Right cardiac atrium (tissue), 5 donors: Measurements from ENCODE around the gene KAZN. TPM values are rescaled to one million over a fixed set of nuclear protein-coding genes. Genes with fewer than 3 reads are reported as not detected.

Experiments
- ATAC-seq, 2 donors: fragments of 200-7000 bp; cut with Tn5 transposase; one replicate each; pipeline versions ENCODE4 v1.8.0 to v1.9.1; 2020; ENCODE audit warnings: moderate library complexity in 2 of 2, mild to moderate bottlenecking in 1 of 2
- DNase-seq, 3 donors: peaks; one replicate each; pipeline ENCODE4 v3.0.0-alpha.2; 2020
- H3K27ac ChIP-seq: one replicate; pipeline ENCODE4 v1.5.1; 2013; ENCODE audit warnings: mild to moderate bottlenecking, low read length, control low read depth, moderate library complexity
- H3K27me3 ChIP-seq: one replicate; pipeline ENCODE4 v1.6.1; 2013; ENCODE audit not compliant: control insufficient read depth, insufficient read depth
- H3K4me1 ChIP-seq: one replicate; pipeline ENCODE4 v1.6.1; 2013; ENCODE audit warnings: low read length; ENCODE audit not compliant: control insufficient read depth, insufficient read depth
- H3K4me3 ChIP-seq: one replicate; pipeline ENCODE4 v1.5.1; 2013; ENCODE audit warnings: low read length, control low read depth
- H3K9me3 ChIP-seq: one replicate; pipeline ENCODE4 v1.6.1; 2013; ENCODE audit warnings: low read length; ENCODE audit not compliant: control insufficient read depth
- WGBS: extraction: QIAGEN DNeasy Blood & Tissue Kit; methylation state at CpG from one replicate; pipeline ENCODE4 v1.1.7; 2013; 5-methylcytosine and 5-hydroxymethylcytosine counted together
- intact Hi-C, 4 donors: fragments of 100-400 bp; cut with DNase I; formaldehyde crosslinking; loops; one replicate each; pipeline versions ENCODE4 v1.11.0 to v1.14.0; 2022 to 2023
- polyA plus RNA-seq: library from polyadenylated mRNA; stranded (reverse); fragments of 200-250 nt; gene quantifications from one replicate; pipeline ENCODE4 v1.2.3, GENCODE V29; 2013
- total RNA-seq, 4 donors: library from RNA; stranded (reverse); fragmentation: NEBNext Ultra II Directional; extraction: Animal tissue kit (Norgen Biotek cat#: 25700); gene quantifications; one replicate each; pipeline ENCODE4 v1.2.1, GENCODE V29; 2021
- donor health status: healthy with polysubstance abuse.
- donor health status: DM: no; HTN: yes; CAD: no.
- donor health status: DM: no; HTN: no; CAD: no.
- donor health status: DM: no; HTN: yes; CAD: no; lungs with severe emphysema.
- donor health status: DM: yes; HTN: yes; CAD: no.

The KAZN gene
- total and polyA plus RNA-seq, 5 donors: 3.7 to 14.9 (median 12.7) TPM

DNA sequence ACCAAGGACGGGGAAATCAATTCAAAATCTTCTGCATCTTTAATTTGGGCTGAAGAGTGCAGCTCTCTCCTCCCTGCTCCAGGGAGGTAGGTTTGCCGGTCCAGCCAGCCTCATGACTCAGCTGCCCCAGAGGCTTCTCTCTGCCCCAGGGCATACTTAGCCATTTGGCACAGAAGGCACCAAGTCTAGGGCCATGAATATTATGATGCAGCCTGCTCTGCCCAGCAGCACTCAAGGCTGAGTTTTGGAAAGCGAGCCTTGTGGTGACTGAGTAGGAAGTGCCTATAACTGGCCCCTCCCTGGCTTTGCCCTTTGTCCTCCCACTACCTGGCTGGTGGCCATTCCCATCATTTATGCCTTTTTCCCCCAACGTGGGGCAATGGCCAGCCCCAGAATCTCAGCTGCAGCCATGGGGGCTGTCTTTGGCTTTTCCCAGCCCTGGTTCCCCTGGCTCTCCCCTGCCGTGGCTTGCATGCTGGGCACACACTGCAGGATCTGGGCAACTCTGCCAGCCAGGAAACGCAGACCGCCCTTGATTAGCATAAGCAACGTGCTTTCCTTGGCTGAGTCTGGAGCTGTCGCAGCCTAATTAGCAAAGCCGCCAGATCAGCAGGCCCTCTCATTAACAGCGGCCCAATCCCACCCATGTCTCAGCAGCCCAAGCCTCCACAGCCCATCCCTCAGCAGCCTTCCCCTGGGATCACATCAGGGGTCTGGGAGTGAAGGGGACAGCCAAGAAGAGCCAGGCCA, 296.5 kb downstream of the KAZN start:
- Histone ChIP-seq H3K27ac (no peak overlapping the region), H3K4me3 (no peak overlapping the region), H3K4me1 (no peaks in the 10 kb centered on the region), H3K9me3 (no peaks in the 10 kb centered on the region), H3K27me3 (no peaks in the 10 kb centered on the region)
- intact Hi-C loops: no loop called here
- DNase-seq (peak in 1 of 3 donors; percentile 24), ATAC-seq (peak; percentile 44 to 71)
- 47% methylated on average over 11 of the region's 11 CpGs for WGBS

DNA sequence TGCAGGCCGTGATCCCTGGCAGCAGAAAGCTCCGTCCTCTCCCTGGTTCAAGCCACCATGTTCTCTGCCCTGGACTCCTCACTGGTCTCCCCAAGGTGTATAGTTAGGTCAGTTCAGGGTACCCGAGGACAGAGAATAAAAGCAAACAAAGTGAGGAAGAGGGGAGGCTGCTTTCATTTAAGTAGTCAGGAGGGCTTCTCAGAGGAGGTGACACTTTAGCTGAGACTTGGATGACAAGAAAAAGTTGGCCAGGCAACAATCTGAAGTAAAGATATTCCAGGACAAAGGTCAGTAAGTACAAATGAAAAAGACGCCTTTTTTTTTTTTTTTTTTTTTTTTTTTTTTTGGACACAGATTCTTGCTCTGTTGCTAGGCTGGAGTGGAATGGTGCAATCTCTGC, 297.2 kb downstream of the KAZN start:
- intact Hi-C loops: no loop called here
- Histone ChIP-seq H3K27ac (no peak overlapping the region), H3K4me3 (no peak overlapping the region), H3K9me3 (no peaks in the 10 kb centered on the region), H3K27me3 (no peaks in the 10 kb centered on the region), H3K4me1 (no peaks in the 10 kb centered on the region)
- DNase-seq (no peak), ATAC-seq (no peak)
- 79% methylated on average over 4 of the region's 4 CpGs for WGBS

DNA sequence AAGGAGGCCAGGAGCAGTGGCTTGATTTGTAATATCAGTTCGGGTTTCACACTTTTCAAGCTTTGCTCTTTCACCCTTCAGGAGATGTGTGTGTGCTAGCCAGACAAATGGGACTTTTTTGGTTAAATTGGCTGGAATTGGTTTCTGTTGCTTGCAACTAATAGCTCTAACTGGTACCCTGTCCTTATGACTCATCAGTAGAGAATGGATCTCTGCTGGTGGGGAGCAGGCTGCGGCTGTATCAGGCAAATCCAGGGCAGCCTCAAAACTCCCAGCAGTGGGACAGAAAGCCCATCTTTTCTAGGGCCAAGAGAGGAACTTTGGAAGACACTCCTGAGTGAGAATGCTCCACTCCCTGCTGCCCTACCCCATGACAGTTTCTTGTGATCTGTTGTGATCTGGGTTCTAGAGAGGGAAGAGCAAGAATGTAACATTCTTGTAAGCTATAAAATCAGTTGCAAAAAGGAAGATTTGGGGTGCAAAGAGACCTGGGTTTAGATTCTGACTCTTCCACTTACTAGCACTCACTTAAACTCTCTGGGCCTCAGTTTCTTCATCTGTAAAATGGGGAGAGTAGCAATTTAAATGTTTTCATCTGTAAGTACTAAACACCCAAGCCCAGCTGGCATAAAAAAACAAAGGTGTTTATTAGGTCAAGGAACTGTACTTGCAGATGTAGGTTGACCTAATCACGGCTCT, 298.0 kb downstream of the KAZN start:
- no peak for DNase-seq
- WGBS: 87% methylated on average over 3 of the region's 3 CpGs
- H3K9me3 ChIP-seq: no peaks in the 10 kb centered on the region
- H3K4me1 ChIP-seq: no peaks in the 10 kb centered on the region
- intact Hi-C loops: no loop called here
- no peak overlapping the region for H3K4me3 ChIP-seq
- ATAC-seq: no peak
- H3K27ac ChIP-seq: no peak overlapping the region
- no peaks in the 10 kb centered on the region for H3K27me3 ChIP-seq

DNA sequence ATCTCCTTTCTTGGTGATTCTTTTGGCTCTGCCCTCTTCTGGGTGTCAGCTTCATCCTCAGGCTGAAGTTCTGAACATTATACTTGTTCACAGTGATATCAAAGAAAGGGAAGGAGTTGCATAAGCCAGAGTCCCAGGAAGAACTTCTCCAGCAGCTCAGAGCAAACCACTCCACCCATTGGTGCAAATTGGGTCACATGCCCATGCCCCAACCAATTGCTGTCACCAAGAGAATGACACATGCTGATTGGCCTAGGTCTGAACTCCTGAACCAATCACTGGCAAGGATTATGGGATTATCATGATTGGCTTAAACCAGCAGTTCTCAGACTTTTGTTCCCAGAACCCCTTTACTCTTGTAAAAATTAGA, 298.6 kb downstream of the KAZN start:
- intact Hi-C loops: no loop called here
- H3K27ac ChIP-seq: no peak overlapping the region
- ATAC-seq: no peak
- H3K4me1 ChIP-seq: no peaks in the 10 kb centered on the region
- no peaks in the 10 kb centered on the region for H3K27me3 ChIP-seq
- no peaks in the 10 kb centered on the region for H3K9me3 ChIP-seq
- H3K4me3 ChIP-seq: no peak overlapping the region
- no peak for DNase-seq

DNA sequence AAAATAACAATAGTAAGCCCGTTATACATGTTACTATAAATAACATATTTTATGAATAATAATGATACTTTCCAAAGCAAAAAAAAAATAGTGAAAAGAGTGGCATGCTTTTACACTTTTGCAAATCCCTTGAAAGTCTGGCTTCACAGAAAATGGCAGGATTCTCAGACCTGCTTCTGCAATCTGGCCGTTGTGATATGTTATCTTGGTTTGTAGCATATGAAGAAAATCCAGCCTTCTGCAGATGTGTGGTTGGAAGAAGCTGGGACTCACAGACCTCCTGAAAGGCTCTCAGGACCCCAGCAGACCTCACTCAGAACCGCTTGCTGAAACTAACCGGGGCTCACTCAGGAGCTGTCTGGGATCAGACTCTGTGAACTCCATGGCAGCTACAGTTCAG, 299.1 kb downstream of the KAZN start:
- no peak for DNase-seq
- no peak for ATAC-seq
- 58% methylated on average over 4 of the region's 4 CpGs for WGBS
- Histone ChIP-seq H3K27me3 (no peaks in the 10 kb centered on the region), H3K27ac (no peak overlapping the region), H3K9me3 (no peaks in the 10 kb centered on the region), H3K4me1 (no peaks in the 10 kb centered on the region), H3K4me3 (no peak overlapping the region)
- intact Hi-C loops: no loop called here

DNA sequence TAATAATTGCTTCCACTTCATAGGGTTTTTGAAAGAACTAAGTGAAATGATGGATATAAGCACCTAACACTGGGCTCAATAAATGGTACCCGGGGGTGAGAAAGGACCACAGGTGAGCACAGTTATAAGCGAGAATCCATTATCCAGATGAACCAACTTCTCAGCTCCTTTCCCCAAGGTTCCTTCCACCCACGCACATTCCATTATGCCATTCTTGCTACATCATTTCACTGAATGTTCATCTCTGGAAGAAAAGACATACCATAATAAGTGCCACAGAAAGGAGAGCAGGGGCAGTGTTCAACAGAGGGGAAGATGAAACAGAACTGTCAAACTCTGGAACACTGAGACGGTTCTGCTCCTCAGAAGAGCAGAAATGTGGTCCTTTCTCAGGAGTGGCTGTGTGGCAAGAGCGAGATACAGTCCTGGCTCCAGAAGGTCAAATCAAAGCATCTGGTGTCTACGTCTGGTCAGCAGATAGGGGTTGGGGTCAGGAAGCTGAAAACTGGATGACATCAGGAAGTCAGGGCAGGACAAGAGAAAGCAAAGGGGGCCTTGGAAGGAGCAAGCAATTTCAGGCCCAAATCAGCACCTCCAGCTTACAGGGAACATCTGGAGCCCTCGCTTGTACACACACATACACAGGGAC, 299.6 kb downstream of the KAZN start:
- WGBS: 79% methylated on average over 7 of the region's 7 CpGs
- Histone ChIP-seq H3K27me3 (no peaks in the 10 kb centered on the region), H3K4me1 (no peaks in the 10 kb centered on the region), H3K27ac (no peak overlapping the region), H3K4me3 (no peak overlapping the region), H3K9me3 (no peaks in the 10 kb centered on the region)
- intact Hi-C loops: no loop called here
- DNase-seq (no peak), ATAC-seq (no peak)

DNA sequence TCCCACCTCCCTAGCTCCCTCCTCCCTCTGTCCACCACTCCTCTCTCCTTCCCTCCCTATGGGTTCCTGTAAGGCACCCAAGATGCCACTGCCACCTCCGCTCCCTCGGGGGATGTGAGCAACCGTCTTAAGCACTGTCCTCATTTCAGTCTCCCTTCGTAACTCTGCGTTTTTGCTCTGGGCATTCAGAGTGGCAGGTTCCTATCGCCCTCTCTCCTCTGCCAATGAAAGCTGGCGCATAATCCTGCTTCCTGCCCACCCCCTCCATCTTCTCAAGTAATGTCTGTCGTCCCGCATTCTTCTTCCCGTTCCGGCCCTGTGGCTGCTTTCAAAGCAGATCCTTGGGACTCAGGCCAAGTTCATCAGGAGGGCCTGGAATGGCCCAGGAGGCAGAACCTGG, 301.2 kb downstream of the KAZN start:
- H3K27ac ChIP-seq: no peak overlapping the region
- no peaks in the 10 kb centered on the region for H3K4me1 ChIP-seq
- no peak for ATAC-seq
- no peaks in the 10 kb centered on the region for H3K27me3 ChIP-seq
- intact Hi-C loops: no loop called here
- H3K9me3 ChIP-seq: no peaks in the 10 kb centered on the region
- DNase-seq: no peak
- no peak overlapping the region for H3K4me3 ChIP-seq
- WGBS: 62% methylated on average over 11 of the region's 11 CpGs

DNA sequence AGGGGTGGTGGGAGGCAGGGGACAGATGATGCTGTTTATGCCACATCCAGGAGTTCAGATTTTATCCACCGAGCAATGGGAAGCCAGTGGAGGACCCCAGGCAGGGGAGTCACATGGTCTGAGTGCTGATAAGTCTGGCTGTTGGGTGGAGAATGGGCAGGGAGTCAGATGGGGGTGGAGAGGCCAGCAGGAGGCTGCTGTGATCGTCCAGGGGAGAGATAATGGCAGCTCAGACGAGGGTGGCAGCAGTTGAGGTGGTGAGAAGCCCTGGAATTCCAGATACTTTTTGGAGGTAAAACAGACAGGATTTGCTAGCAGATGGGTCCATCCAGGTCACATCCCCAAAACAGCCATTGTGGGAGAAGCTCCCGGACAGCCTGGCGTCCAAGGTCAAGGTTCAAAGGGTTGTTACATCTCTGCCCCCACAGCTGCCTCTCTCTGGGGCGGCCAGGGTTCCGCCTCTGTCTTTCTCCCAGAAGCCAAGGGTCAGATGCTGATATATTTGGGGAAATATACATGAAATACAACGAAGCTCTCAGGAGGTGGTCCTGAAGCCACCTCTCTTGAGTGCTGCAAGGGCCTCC, 303.0 kb downstream of the KAZN start:
- no peak overlapping the region for H3K27ac ChIP-seq
- no peaks in the 10 kb centered on the region for H3K4me1 ChIP-seq
- no peaks in the 10 kb centered on the region for H3K27me3 ChIP-seq
- no peak for DNase-seq
- intact Hi-C loops: no loop called here
- 58% methylated on average over 8 of the region's 8 CpGs for WGBS
- no peak overlapping the region for H3K4me3 ChIP-seq
- no peaks in the 10 kb centered on the region for H3K9me3 ChIP-seq
- ATAC-seq: no peak

DNA sequence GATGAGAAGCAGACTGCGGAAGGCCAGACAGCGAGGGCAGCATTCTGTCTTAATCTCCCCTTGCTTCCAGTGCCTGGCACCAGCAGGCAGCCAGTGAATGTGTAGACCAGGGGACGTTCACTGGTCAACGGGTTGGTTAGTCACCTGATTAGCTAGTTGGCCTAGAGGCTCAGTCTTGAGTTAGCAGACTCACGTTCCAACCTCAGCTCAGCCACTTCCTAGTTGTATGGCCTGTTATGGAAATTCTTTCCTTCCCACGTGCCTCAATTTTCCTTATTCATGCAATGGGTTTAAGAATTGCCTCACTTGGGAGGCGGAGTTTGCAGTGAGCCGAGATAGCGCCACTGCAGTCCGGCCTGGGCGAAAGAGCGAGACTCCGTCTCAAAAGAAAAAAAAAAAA, 305.4 kb downstream of the KAZN start:
- WGBS: 92% methylated on average over 13 of the region's 13 CpGs
- DNase-seq (no peak), ATAC-seq (no peak)
- Histone ChIP-seq H3K9me3 (no peaks in the 10 kb centered on the region), H3K27me3 (no peaks in the 10 kb centered on the region), H3K4me1 (no peaks in the 10 kb centered on the region), H3K4me3 (no peak overlapping the region), H3K27ac (no peak overlapping the region)
- intact Hi-C loops: no loop called here

DNA sequence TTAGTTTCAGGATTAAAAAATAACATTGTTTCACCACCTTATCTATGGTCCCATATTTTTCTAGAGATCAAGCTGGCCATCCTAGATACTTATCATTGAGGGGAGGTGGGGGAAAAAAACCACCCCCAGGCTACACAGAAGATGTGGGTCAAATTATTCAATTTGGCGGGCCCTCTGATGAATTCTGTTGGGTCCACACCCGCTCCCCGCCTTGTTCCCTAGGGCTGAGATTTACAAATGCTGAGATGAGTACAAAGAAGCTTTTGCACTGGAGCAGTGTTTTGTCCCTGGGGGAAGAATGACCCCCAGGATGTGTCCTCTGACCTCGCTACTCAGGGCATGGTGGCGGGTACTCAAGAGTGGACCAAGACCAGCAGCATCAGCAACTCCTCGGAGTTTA, 308.2 kb downstream of the KAZN start:
- H3K27me3 ChIP-seq: no peaks in the 10 kb centered on the region
- H3K4me3 ChIP-seq: no peak overlapping the region
- DNase-seq (no peak), ATAC-seq (no peak)
- 94% methylated on average over 6 of the region's 6 CpGs for WGBS
- H3K9me3 ChIP-seq: no peaks in the 10 kb centered on the region
- no peak overlapping the region for H3K27ac ChIP-seq
- intact Hi-C loops: no loop called here
- no peaks in the 10 kb centered on the region for H3K4me1 ChIP-seq

DNA sequence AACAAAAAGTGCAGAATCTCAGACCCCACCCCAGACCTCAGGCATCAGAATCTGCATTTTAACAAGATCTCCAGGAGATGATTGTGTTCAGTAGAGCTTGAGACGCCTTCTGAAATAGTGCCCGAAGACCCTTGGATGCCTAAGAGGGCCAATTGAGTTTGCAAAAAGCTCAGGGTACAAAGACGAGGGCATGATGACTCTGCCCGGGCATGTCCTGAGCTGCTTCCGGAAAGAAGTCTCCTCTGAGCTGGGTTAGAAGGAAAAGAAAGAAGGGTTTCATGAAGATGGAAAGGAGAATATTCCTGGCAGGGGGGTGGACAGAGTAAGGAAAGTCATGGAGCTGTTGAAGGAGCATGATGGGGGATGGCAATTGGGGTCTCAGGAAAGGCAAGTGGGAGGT, 308.9 kb downstream of the KAZN start:
- Histone ChIP-seq H3K27me3 (no peaks in the 10 kb centered on the region), H3K4me3 (no peak overlapping the region)
- ATAC-seq: no peak

More for the DNA sequence above, 308.9 kb downstream of the KAZN start:
- no peak overlapping the region for H3K27ac ChIP-seq
- intact Hi-C loops: no loop called here
- no peaks in the 10 kb centered on the region for H3K9me3 ChIP-seq
- 86% methylated on average over 5 of the region's 5 CpGs for whole genome bisulfite sequencing
- no peak for DNase-seq
- H3K4me1 ChIP-seq: no peaks in the 10 kb centered on the region
